ENCODE results near the gene ECE1. TPM values are rescaled to one million over a fixed set of nuclear protein-coding genes. Genes with fewer than 3 reads are reported as not detected.
A peak's percentile ranks its signal among the peaks of the same experiment; 100 is the strongest.
"Not testable (repeated sequence)": the region's sequence is repeated elsewhere in the genome, so short reads cannot be mapped to it uniquely, and the experiment has no call there.

ECE1 gene
- total RNA-seq, 1 donor: 32.6 TPM

GRCh38 chr1:21285055-21285372 is 5.2 kb downstream of the ECE1 start:
- H3K27ac ChIP-seq (ENCODE audit: low read depth, low read length): no peak overlapping the region
- DNase-seq (ENCODE audit: insufficient read length, low spot score, missing footprints): peak; percentile 45
- TF ChIP-seq, protein P1, sequence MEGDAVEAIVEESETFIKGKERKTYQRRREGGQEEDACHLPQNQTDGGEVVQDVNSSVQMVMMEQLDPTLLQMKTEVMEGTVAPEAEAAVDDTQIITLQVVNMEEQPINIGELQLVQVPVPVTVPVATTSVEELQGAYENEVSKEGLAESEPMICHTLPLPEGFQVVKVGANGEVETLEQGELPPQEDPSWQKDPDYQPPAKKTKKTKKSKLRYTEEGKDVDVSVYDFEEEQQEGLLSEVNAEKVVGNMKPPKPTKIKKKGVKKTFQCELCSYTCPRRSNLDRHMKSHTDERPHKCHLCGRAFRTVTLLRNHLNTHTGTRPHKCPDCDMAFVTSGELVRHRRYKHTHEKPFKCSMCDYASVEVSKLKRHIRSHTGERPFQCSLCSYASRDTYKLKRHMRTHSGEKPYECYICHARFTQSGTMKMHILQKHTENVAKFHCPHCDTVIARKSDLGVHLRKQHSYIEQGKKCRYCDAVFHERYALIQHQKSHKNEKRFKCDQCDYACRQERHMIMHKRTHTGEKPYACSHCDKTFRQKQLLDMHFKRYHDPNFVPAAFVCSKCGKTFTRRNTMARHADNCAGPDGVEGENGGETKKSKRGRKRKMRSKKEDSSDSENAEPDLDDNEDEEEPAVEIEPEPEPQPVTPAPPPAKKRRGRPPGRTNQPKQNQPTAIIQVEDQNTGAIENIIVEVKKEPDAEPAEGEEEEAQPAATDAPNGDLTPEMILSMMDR (IDR thresholded peaks at IDR 0.05; ENCODE audit: extremely low read depth, low read depth, low read length): no peak
- peaks cover 6% of the 10 kb centered on the region for H3K79me2 ChIP-seq (ENCODE audit: insufficient read depth, low read length)
- H3K9me3 ChIP-seq (ENCODE audit: low read depth, low read length): no peaks in the 10 kb centered on the region
- H3K4me2 ChIP-seq (ENCODE audit: insufficient read depth, low read length): no peak overlapping the region
- H4K20me1 ChIP-seq (ENCODE audit: insufficient read depth, low read length): no peaks in the 10 kb centered on the region
- no peak overlapping the region for H3K4me3 ChIP-seq (ENCODE audit: insufficient read depth, low read length)
- no peaks in the 10 kb centered on the region for H3K27me3 ChIP-seq (ENCODE audit: insufficient read depth, low read length)
- H3K36me3 ChIP-seq (ENCODE audit: insufficient read depth, low read length): peaks cover 4% of the 10 kb centered on the region
- H3K4me1 ChIP-seq (ENCODE audit: insufficient read depth, low read length): peaks cover 9% of the 10 kb centered on the region
- no peak overlapping the region for H2AFZ ChIP-seq (ENCODE audit: low read length)

DNA sequence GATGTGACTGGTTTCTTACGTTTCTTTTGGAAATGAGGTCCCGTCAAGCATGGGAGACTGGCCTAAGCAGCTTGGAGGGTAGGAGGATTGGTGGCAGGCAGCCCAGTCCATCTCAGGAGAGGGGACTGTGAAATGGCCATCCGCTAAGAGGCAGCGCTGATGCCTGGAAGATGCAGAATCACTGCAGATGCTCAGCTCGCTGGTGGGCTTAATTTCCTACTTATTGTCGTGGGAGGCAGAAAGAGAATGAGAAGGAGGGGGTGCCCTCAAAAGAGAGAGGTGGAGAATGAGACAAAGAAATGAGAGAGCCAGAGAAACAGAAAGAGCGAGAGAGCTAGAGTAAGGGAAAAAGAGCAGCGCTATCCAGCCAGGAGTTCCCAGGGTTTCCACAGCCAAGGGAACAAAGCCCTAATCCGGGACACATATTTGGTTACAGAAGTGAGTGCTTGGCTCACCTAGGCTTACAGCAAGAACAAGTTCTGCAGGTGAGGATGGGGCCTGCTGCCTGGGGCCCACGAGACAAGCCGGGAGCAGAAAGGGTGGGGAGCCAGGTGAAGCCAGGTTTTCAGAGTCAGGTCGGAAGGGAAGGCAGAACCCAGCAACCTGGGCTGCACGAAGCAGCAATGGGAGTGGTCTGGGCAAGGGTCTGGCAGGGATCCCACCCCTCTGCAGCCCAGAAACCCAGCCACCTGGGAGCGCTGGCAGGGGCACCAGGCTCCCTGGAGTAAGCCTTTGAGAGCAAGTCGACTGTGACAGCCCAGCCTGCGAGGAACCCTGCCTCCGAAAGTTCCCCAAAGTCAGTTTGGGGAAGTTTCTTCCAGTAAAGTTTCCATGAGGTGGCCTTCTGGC is 5.8 kb downstream of the ECE1 start:
- peak; percentile 66 for DNase-seq (ENCODE audit: insufficient read length, low spot score, missing footprints)
- Histone ChIP-seq H3K4me1 (ENCODE audit: insufficient read depth, low read length) (peaks cover 14% of the 10 kb centered on the region), H4K20me1 (ENCODE audit: insufficient read depth, low read length) (no peaks in the 10 kb centered on the region), H3K79me2 (ENCODE audit: insufficient read depth, low read length) (peaks cover 6% of the 10 kb centered on the region), H3K27ac (ENCODE audit: low read depth, low read length) (no peak overlapping the region), H3K4me2 (ENCODE audit: insufficient read depth, low read length) (no peak overlapping the region), H3K27me3 (ENCODE audit: insufficient read depth, low read length) (no peaks in the 10 kb centered on the region), H3K36me3 (ENCODE audit: insufficient read depth, low read length) (peaks cover 4% of the 10 kb centered on the region), H3K9me3 (ENCODE audit: low read depth, low read length) (no peaks in the 10 kb centered on the region), H3K4me3 (ENCODE audit: insufficient read depth, low read length) (no peak overlapping the region), H2AFZ (ENCODE audit: low read length) (no peak overlapping the region)
- TF ChIP-seq, protein P1 (IDR thresholded peaks at IDR 0.05; ENCODE audit: extremely low read depth, low read depth, low read length): no peak

- Histone ChIP-seq H3K36me3 (ENCODE audit: insufficient read depth, low read length) (peaks cover 4% of the 10 kb centered on the region), H3K27ac (ENCODE audit: low read depth, low read length) (no peak overlapping the region), H4K20me1 (ENCODE audit: insufficient read depth, low read length) (no peaks in the 10 kb centered on the region), H3K4me1 (ENCODE audit: insufficient read depth, low read length) (peaks cover 17% of the 10 kb centered on the region), H3K4me3 (ENCODE audit: insufficient read depth, low read length) (no peak overlapping the region), H3K79me2 (ENCODE audit: insufficient read depth, low read length) (no peaks in the 10 kb centered on the region), H2AFZ (ENCODE audit: low read length) (no peak overlapping the region), H3K27me3 (ENCODE audit: insufficient read depth, low read length) (no peaks in the 10 kb centered on the region), H3K9me3 (ENCODE audit: low read depth, low read length) (no peaks in the 10 kb centered on the region), H3K4me2 (ENCODE audit: insufficient read depth, low read length) (no peak overlapping the region)
- DNase-seq (ENCODE audit: insufficient read length, low spot score, missing footprints): peak; percentile 13
- TF ChIP-seq, protein P1 (IDR thresholded peaks at IDR 0.05; ENCODE audit: extremely low read depth, low read depth, low read length): no peak
Observed at GRCh38 chr1:21283524-21283923, 6.7 kb downstream of the ECE1 start.

GRCh38 chr1:21282020-21282419 is 8.2 kb downstream of the ECE1 start:
- not testable (repeated sequence) for H2AFZ ChIP-seq (ENCODE audit: low read length); H4K20me1 ChIP-seq (ENCODE audit: insufficient read depth, low read length); H3K4me3 ChIP-seq (ENCODE audit: insufficient read depth, low read length); H3K79me2 ChIP-seq (ENCODE audit: insufficient read depth, low read length); H3K36me3 ChIP-seq (ENCODE audit: insufficient read depth, low read length); H3K4me2 ChIP-seq (ENCODE audit: insufficient read depth, low read length); DNase-seq (ENCODE audit: insufficient read length, low spot score, missing footprints); H3K27ac ChIP-seq (ENCODE audit: low read depth, low read length); H3K27me3 ChIP-seq (ENCODE audit: insufficient read depth, low read length); H3K9me3 ChIP-seq (ENCODE audit: low read depth, low read length)
- H3K4me1 ChIP-seq (ENCODE audit: insufficient read depth, low read length): peaks cover 22% of the 10 kb centered on the region
